ENCODE data around the gene GALR1.

DNA sequence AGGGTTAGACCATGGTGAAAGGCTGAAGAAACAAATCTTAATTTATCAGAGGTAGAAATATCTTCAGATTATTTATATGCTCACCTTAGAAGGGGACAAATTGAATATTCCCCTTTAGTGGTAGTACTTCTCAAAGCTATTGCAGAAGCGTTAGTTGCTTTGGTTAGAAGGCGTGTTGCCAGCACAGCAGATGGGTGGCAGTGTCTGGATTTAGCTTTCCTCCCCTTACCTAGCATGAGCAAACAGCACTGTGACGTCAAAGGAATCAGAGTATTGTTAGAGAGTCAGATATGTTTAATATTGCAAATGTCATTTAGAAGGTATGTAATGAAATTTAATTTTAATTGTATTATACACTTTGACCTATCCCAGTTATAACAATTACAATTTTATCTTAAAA lies 27.2 kb upstream of the GALR1 start:
- TF ChIP-seq EZH2 (IDR thresholded peaks at IDR 0.05; ENCODE audit: insufficient read depth, poor library complexity, severe bottlenecking) (no peak), EZH2phosphoT487 (IDR thresholded peaks at IDR 0.05; ENCODE audit: insufficient read depth, low read depth) (no peak)

Data from GM23248 (cell line).